HepG2 (cell line): ENCODE results near the gene KRTAP21-1. TPM values are rescaled to one million over a fixed set of nuclear protein-coding genes. Genes with fewer than 3 reads are reported as not detected.

Experiments used
- ATAC-seq: fragments of 200-7000 bp; cut with Tn5 transposase; 3 replicates; pipeline ENCODE4 v1.9.1; 2020; ENCODE audit warnings: mild to moderate bottlenecking, moderate library complexity
- BruUV-seq: library from RNA; stranded (reverse); fragments of 400-500 nt; replicated peaks from 2 replicates; lab custom pipeline; 2021; lab: Mats Ljungman, UMichigan
- CTCF ChIA-PET: fragments of 300-600 bp; formaldehyde crosslinking; extraction: SDS; loops from one replicate; lab custom pipeline; 2021; ENCODE audit warnings: low total read pairs, inconsistent platforms, low intra/inter-chr PET ratio; lab: Yijun Ruan, JAX
- POLR2A ChIA-PET: fragments of 350-600 bp; sonication (Branson Sonifier 250); formaldehyde crosslinking; loops from one replicate; lab custom pipeline; 2020; ENCODE audit warnings: antibody characterized with exemption, inconsistent platforms; lab: Yijun Ruan, JAX
- DNase-seq: peaks from one replicate; pipeline ENCODE4 v3.0.0-alpha.2; 2015; ENCODE audit warnings: low spot score
- FAIRE-seq: peaks from 3 replicates; lab custom pipeline; 2011; peaks lifted over from hg19 to GRCh38; lab: Jason Lieb, UNC
- H2AFZ ChIP-seq: one replicate; pipeline ENCODE4 v1.6.1; 2011; ENCODE audit warnings: low read length, inconsistent platforms
- H3K27ac ChIP-seq: fragments of 300-600 bp; 3 replicates; pipeline ENCODE4 v1.8.0; 2011; ENCODE audit warnings: mixed run types, mild to moderate bottlenecking, mixed read lengths, low read length, inconsistent platforms; ENCODE audit not compliant: insufficient read depth; ENCODE audit errors: extremely low read length
- H3K27me3 ChIP-seq, 2 experiments: fragments of 200-600 bp in 1 of 2; 2 replicates in 1 of 2; 3 replicates in 1 of 2; pipeline versions ENCODE4 v1.6.0 to v1.8.0; 2011; ENCODE audit warnings: low read length in 2 of 2, mild to moderate bottlenecking in 2 of 2, moderate library complexity in 2 of 2, inconsistent platforms in 1 of 2; ENCODE audit not compliant: insufficient read depth in 2 of 2, control insufficient read depth in 1 of 2
- H3K36me3 ChIP-seq, 2 experiments: fragments of 200-600 bp in 1 of 2; replicated peaks in 1 of 2; 2 replicates in 1 of 2; 3 replicates in 1 of 2; pipeline versions ENCODE4 v1.5.1 to v1.8.0; 2011; ENCODE audit warnings: low read length in 2 of 2, inconsistent platforms in 1 of 2; ENCODE audit not compliant: insufficient read depth in 2 of 2, control insufficient read depth in 1 of 2
- H3K4me1 ChIP-seq: 2 replicates; pipeline ENCODE4 v1.5.1; 2012; ENCODE audit warnings: low read length, inconsistent platforms; ENCODE audit not compliant: insufficient read depth
- H3K4me2 ChIP-seq: 2 replicates; pipeline ENCODE4 v1.6.0; 2011; ENCODE audit warnings: low read depth, low read length, inconsistent platforms
- H3K4me3 ChIP-seq, 3 experiments: fragments of 200-600 bp in 1 of 3; sonication (generic), shearing (Covaris generic) in 1 of 3; replicated peaks in 1 of 3; 2 replicates each; pipeline ENCODE4 v1.5.1; 2011 to 2016; ENCODE audit warnings: low read length in 3 of 3, inconsistent platforms in 2 of 3, low read depth in 2 of 3, mild to moderate bottlenecking in 2 of 3, control low read depth in 1 of 3, mixed read lengths in 1 of 3; ENCODE audit not compliant: insufficient read depth in 1 of 3
- H3K79me2 ChIP-seq: one replicate; pipeline ENCODE4 v1.6.1; 2011; ENCODE audit warnings: low read length, inconsistent platforms; ENCODE audit not compliant: insufficient read depth
- H3K9ac ChIP-seq: 2 replicates; pipeline ENCODE4 v1.6.0; 2011; ENCODE audit warnings: mild to moderate bottlenecking, low read depth, low read length, inconsistent platforms; ENCODE audit not compliant: insufficient read depth
- H3K9me3 ChIP-seq: 2 replicates; pipeline ENCODE4 v1.5.1; 2012; ENCODE audit warnings: mild to moderate bottlenecking, low read length
- H4K20me1 ChIP-seq: 2 replicates; pipeline ENCODE4 v1.6.0; 2011; ENCODE audit warnings: inconsistent platforms, mild to moderate bottlenecking, low read length, moderate library complexity; ENCODE audit not compliant: insufficient read depth
- BHLHE40 ChIP-seq: IDR thresholded peaks from 2 replicates; pipeline ENCODE4 v1.6.1; 2011; ENCODE audit warnings: low read length, improper control_type of control experiment
- HNF4G ChIP-seq, 2 experiments: sonication (generic) in 1 of 2; formaldehyde crosslinking in 1 of 2; IDR thresholded peaks; 2 replicates each; pipeline versions ENCODE4 v1.4.0 to v1.6.1; 2011 to 2020; ENCODE audit warnings: borderline replicate concordance in 2 of 2, low read depth in 2 of 2, mild to moderate bottlenecking in 2 of 2, low read length in 1 of 2, missing genetic modification reagents in 1 of 2, moderate library complexity in 1 of 2
- MTF1 ChIP-seq: sonication (generic); formaldehyde crosslinking; IDR thresholded peaks from 2 replicates; pipeline ENCODE4 v1.5.0; 2020; ENCODE audit warnings: missing genetic modification reagents
- MYC ChIP-seq: sonication (generic); formaldehyde crosslinking; IDR thresholded peaks from 2 replicates; pipeline ENCODE4 v1.9.0; 2021; ENCODE audit warnings: missing genetic modification reagents, borderline replicate concordance
- STAG1 ChIP-seq: sonication (generic); formaldehyde crosslinking; IDR thresholded peaks from 2 replicates; pipeline ENCODE4 v1.4.0; 2020; ENCODE audit warnings: missing genetic modification reagents
- TBX2 ChIP-seq: sonication (generic); formaldehyde crosslinking; IDR thresholded peaks from 2 replicates; pipeline ENCODE4 v1.5.0; 2020; ENCODE audit warnings: missing genetic modification reagents, mild to moderate bottlenecking, borderline replicate concordance
- TEAD2 ChIP-seq: sonication (generic); formaldehyde crosslinking; IDR thresholded peaks from 2 replicates; pipeline ENCODE4 v1.9.0; 2021; ENCODE audit warnings: missing genetic modification reagents
- ZNF556 ChIP-seq: sonication (generic); formaldehyde crosslinking; IDR thresholded peaks from 2 replicates; pipeline ENCODE4 v1.4.0; 2020; ENCODE audit warnings: mild to moderate bottlenecking, missing genetic modification reagents, borderline replicate concordance
- ZNF614 ChIP-seq: IDR thresholded peaks from 2 replicates; pipeline ENCODE4 v1.6.1; 2018; ENCODE audit warnings: missing biosample characterization, missing genetic modification reagents, inconsistent platforms, borderline replicate concordance
- ZNF761 ChIP-seq: sonication (generic); formaldehyde crosslinking; conservative IDR thresholded peaks from 2 replicates; pipeline ENCODE4 v1.4.0; 2020; ENCODE audit warnings: mild to moderate bottlenecking, missing genetic modification reagents
- ZNF773 ChIP-seq: sonication (generic); formaldehyde crosslinking; IDR thresholded peaks from 2 replicates; pipeline ENCODE4 v1.4.0; 2020; ENCODE audit warnings: missing genetic modification reagents, borderline replicate concordance
- WGBS: methylation state at CpG from one replicate; pipeline ENCODE4 v1.1.6; 2017; ENCODE audit warnings: low lambda C conversion rate; 5-methylcytosine and 5-hydroxymethylcytosine counted together
- in situ Hi-C: cut with HindIII; loops from 2 replicates; pipeline ENCODE4 v1.10.0; 2017; ENCODE audit warnings: low pct_unique_long_range_greater_than_20kb; ENCODE audit not compliant: extremely low pct_ligation_motif_present
- intact Hi-C: fragments of 100-400 bp; cut with micrococcal nuclease; formaldehyde crosslinking; loops from one replicate; pipeline ENCODE4 v1.10.0; 2022; ENCODE audit not compliant: unreplicated experiment
- polyA plus RNA-seq, 8 experiments: library from polyadenylated mRNA; depleted of rRNA in 3 of 8; stranded (reverse) in 7 of 8; unstranded in 1 of 8; fragments of >200 nt; fragmentation: Illumina TruSeq in 4 of 8; extraction: Trizol in 4 of 8; gene quantifications; 2 replicates each; pipeline versions ENCODE4 v1.2.1 to v1.2.3, GENCODE V29; 2011 to 2016; ENCODE audit warnings: low read depth in 4 of 8, missing spikeins in 1 of 8, mixed read lengths in 1 of 8; ENCODE audit not compliant: insufficient read depth in 1 of 8
- total RNA-seq, 5 experiments: library from RNA; depleted of rRNA; stranded (reverse); fragments of >200 nt; fragmentation: Illumina TruSeq; extraction: Trizol; gene quantifications; 2 replicates each; pipeline ENCODE4 v1.2.3, GENCODE V29; 2016; ENCODE audit warnings: low read depth in 1 of 5
- TF ChIP-seq, protein P1 (sequence below): sonication (generic); formaldehyde crosslinking; IDR thresholded peaks from 2 replicates; pipeline ENCODE4 v1.5.0; 2020; ENCODE audit warnings: mild to moderate bottlenecking, missing genetic modification reagents
- TF ChIP-seq, protein P2 (sequence below): conservative IDR thresholded peaks from 2 replicates; pipeline ENCODE4 v1.6.1; 2018; ENCODE audit warnings: missing genetic modification reagents
- TF ChIP-seq, protein P3 (sequence below): IDR thresholded peaks from 2 replicates; pipeline ENCODE4 v1.6.1; 2016; ENCODE audit warnings: control low read depth
- TF ChIP-seq, protein P4 (sequence below): sonication (generic); formaldehyde crosslinking; conservative IDR thresholded peaks from 2 replicates; pipeline ENCODE4 v1.5.0; 2020; ENCODE audit warnings: missing genetic modification reagents
- TF ChIP-seq, protein P5 (sequence below): sonication (generic); formaldehyde crosslinking; IDR thresholded peaks from 2 replicates; pipeline ENCODE4 v1.8.1; 2023; ENCODE audit warnings: mild to moderate bottlenecking, missing genetic modification reagents

KRTAP21-1 gene
- total and polyA plus RNA-seq, 2 of the 13 experiments (the other 11 are each of a cell fraction or from before 2014, with no cell fraction given): not detected

DNA sequence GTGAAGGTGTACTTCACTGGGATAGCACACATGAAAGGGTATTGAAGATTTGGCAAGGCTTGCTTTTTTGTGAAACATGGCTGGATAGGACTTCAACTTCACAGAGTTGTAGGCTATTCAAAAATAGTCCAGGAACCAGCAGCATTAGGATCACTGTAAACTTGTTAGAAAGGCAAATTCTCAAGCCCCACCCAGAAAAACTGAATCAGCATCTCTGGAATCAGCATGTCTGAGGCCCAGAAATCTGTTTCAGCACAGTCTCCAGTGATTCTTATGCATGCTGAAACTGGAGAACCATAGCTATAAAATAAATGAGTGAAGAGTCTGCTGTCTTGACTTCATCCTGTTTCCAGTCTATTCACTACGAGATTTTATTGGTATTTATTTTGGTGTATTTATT is 28.5 kb downstream of the KRTAP21-1 start (continued):
- TF ChIP-seq ZNF773 (no peak), ZNF761 (CRISPR knock-in tag) (no peak)
- TF ChIP-seq, protein P1, sequence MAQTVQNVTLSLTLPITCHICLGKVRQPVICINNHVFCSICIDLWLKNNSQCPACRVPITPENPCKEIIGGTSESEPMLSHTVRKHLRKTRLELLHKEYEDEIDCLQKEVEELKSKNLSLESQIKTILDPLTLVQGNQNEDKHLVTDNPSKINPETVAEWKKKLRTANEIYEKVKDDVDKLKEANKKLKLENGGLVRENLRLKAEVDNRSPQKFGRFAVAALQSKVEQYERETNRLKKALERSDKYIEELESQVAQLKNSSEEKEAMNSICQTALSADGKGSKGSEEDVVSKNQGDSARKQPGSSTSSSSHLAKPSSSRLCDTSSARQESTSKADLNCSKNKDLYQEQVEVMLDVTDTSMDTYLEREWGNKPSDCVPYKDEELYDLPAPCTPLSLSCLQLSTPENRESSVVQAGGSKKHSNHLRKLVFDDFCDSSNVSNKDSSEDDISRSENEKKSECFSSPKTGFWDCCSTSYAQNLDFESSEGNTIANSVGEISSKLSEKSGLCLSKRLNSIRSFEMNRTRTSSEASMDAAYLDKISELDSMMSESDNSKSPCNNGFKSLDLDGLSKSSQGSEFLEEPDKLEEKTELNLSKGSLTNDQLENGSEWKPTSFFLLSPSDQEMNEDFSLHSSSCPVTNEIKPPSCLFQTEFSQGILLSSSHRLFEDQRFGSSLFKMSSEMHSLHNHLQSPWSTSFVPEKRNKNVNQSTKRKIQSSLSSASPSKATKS: no peak
- TF ChIP-seq, protein P2, sequence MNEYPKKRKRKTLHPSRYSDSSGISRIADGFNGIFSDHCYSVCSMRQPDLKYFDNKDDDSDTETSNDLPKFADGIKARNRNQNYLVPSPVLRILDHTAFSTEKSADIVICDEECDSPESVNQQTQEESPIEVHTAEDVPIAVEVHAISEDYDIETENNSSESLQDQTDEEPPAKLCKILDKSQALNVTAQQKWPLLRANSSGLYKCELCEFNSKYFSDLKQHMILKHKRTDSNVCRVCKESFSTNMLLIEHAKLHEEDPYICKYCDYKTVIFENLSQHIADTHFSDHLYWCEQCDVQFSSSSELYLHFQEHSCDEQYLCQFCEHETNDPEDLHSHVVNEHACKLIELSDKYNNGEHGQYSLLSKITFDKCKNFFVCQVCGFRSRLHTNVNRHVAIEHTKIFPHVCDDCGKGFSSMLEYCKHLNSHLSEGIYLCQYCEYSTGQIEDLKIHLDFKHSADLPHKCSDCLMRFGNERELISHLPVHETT (CRISPR knock-in tag): no peak
- TF ChIP-seq, protein P3, sequence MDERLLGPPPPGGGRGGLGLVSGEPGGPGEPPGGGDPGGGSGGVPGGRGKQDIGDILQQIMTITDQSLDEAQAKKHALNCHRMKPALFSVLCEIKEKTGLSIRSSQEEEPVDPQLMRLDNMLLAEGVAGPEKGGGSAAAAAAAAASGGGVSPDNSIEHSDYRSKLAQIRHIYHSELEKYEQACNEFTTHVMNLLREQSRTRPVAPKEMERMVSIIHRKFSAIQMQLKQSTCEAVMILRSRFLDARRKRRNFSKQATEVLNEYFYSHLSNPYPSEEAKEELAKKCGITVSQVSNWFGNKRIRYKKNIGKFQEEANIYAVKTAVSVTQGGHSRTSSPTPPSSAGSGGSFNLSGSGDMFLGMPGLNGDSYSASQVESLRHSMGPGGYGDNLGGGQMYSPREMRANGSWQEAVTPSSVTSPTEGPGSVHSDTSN: no peak

DNA sequence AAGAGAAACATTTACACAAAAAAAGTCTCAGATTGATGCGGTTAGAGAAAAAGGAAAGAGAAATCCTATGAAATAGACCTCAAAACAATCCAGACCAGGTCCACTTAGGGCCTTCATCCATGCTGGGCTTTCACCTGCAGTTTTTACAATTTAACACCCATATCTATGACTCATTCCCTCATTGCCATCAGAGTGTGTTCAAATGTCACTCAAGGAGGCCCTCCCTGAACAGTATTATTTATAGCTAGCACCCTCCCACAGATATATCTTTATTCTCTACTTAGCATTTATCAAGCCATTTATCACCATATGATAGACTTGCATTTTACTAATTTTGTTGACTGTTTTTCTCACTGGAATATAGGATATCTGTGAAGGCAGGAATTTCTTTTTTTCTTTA is 35.8 kb downstream of the KRTAP21-1 start:
- Histone ChIP-seq H2AFZ (no peak overlapping the region), H3K27ac (no peak overlapping the region), H3K79me2 (no peaks in the 10 kb centered on the region), H3K9ac (no peak overlapping the region), H3K27me3 (no peaks in the 10 kb centered on the region), H3K36me3 (no peaks in the 10 kb centered on the region), H3K4me3 (no peak overlapping the region), H3K4me1 (no peaks in the 10 kb centered on the region), H4K20me1 (no peaks in the 10 kb centered on the region), H3K9me3 (peaks cover 93% of the 10 kb centered on the region), H3K4me2 (no peak overlapping the region)
- ATAC-seq (no peak), FAIRE-seq (no peak), DNase-seq (no peak)
- ChIA-PET POLR2A (no interaction called here), CTCF (no interaction called here)
- 41% methylated on average over 1 of the region's 1 CpG for WGBS
- BruUV-seq: no TSS peak
- in situ Hi-C loops (no loop called here), intact Hi-C loops (no loop called here)
- no peak for TF ChIP-seq ZNF556 (CRISPR knock-in tag)
- TF ChIP-seq STAG1 (CRISPR knock-in tag): no peak
- TF ChIP-seq TBX2 (CRISPR knock-in tag): no peak
- TF ChIP-seq ZNF761 (CRISPR knock-in tag): no peak
- TF ChIP-seq BHLHE40: no peak
- TF ChIP-seq TEAD2: no peak
- no peak for TF ChIP-seq HNF4G (IDR thresholded peaks at IDR 0.05; ENCODE audit: borderline replicate concordance, low read depth, low read length)
- no peak for TF ChIP-seq HNF4G (CRISPR knock-in tag; IDR thresholded peaks at IDR 0.05; ENCODE audit: borderline replicate concordance, low read depth)
- no peak for TF ChIP-seq MYC
- TF ChIP-seq, protein P4, sequence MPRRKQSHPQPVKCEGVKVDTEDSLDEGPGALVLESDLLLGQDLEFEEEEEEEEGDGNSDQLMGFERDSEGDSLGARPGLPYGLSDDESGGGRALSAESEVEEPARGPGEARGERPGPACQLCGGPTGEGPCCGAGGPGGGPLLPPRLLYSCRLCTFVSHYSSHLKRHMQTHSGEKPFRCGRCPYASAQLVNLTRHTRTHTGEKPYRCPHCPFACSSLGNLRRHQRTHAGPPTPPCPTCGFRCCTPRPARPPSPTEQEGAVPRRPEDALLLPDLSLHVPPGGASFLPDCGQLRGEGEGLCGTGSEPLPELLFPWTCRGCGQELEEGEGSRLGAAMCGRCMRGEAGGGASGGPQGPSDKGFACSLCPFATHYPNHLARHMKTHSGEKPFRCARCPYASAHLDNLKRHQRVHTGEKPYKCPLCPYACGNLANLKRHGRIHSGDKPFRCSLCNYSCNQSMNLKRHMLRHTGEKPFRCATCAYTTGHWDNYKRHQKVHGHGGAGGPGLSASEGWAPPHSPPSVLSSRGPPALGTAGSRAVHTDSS (CRISPR knock-in tag): no peak
- no peak for TF ChIP-seq ZNF614 (CRISPR knock-in tag)
- TF ChIP-seq, protein P5, sequence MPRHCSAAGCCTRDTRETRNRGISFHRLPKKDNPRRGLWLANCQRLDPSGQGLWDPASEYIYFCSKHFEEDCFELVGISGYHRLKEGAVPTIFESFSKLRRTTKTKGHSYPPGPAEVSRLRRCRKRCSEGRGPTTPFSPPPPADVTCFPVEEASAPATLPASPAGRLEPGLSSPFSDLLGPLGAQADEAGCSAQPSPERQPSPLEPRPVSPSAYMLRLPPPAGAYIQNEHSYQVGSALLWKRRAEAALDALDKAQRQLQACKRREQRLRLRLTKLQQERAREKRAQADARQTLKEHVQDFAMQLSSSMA (CRISPR knock-in tag): no peak
- TF ChIP-seq MTF1 (CRISPR knock-in tag): no peak
